Nasal cavity respiratory epithelium epithelial cell of viscerocranial mucosa (primary cell): ENCODE measurements around the gene SPATS2. TPM values are rescaled to one million over a fixed set of nuclear protein-coding genes. Genes with fewer than 3 reads are reported as not detected.

Source experiments
- total RNA-seq: library from RNA; depleted of rRNA; stranded (reverse); fragments of >200 nt; gene quantifications from 2 replicates; pipeline ENCODE4 v1.2.3, GENCODE V29; 2014

SPATS2 gene
- total RNA-seq: 29.0 and 35.2 TPM in 2 replicates

DNA sequence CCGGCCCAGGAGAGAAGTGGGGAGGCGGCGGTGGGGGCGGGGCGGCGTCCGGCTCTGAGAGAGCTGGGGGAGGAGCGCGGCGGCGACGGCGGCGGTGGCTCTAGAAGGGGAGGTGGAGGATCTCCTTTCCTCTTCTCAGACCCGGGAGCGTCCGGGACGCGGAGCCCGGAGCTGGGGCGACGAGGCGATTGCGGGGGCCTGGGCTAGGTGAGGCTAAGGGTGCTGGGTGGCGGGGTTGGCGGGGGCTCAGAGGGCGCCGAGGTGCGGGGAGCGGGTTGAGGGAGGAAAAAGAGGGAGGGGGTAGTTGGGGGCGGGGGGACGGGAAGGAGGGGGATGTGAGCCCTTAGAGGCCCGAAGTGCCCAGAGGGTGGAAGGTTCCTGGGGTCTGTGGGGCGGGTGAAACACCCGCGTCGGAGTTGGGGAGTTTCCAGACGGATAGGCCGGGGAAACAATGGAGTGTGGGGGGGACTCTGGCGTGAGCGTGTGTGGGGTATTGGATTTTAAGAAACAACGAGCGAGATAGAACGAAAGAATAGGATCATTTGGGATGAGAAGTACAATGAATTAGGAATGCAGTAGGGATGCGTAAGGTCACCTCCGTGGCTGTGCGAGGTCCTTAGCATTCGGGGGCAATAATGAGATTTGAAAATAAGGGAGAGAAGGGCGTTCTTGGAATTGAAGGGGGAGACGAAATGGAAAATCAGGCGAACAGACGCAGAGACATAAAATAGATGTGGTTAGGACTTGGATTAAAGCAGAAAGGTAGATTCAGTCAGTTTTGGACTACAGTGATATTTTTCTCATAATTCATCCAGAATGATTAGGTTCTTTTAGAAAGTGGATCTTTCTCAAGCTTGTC lies at the start of gene SPATS2:
Gene SPATS2 (plus strand): TSS at position 82 of the 859 bp plus-strand sequence. CDS start 93,551 bp downstream, outside the sequence.

DNA sequence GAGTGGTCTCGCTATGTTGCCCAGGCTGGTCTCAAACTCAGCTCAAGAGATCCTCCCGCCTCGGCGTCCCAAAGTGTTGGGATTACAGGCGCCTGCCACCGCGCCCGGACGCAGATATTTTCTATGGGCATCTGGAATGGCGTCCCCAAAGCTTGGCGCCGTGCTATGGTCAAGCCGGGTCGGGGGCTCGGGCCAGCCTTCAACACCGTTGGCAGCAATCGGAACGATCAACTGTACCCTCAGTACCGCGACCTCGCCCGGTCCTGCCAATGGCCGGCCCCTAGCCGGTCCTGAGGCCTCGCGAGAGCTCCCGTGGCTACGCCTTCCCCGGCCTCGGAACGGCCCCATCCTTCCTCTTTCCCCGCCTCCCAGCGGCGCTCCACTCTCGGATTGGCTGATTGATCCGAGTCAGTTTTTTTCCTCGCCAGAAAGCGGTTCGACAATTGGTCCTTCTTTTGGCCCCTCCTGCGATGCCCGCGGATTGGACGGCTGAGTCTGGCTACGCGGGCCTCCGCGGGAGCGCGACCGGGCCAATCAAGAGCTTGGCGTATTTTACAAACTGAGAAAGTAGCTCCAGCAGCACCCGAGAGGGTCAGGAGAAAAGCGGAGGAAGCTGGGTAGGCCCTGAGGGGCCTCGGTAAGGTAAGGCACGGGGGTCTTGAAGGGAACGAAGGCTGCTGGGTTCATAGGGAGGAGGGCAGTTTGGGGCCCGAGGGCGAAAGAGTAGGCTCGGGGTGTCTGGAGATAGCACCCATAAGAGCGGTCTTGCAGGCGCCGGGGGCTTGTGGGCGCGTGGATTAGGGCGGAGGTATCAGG lies 44.3 kb upstream of the SPATS2 start, which contains the start of gene TROAP:
Gene TROAP (plus strand): TSS at position 548 of the 816 bp plus-strand sequence. CDS start 354 bp downstream, outside the sequence.

DNA sequence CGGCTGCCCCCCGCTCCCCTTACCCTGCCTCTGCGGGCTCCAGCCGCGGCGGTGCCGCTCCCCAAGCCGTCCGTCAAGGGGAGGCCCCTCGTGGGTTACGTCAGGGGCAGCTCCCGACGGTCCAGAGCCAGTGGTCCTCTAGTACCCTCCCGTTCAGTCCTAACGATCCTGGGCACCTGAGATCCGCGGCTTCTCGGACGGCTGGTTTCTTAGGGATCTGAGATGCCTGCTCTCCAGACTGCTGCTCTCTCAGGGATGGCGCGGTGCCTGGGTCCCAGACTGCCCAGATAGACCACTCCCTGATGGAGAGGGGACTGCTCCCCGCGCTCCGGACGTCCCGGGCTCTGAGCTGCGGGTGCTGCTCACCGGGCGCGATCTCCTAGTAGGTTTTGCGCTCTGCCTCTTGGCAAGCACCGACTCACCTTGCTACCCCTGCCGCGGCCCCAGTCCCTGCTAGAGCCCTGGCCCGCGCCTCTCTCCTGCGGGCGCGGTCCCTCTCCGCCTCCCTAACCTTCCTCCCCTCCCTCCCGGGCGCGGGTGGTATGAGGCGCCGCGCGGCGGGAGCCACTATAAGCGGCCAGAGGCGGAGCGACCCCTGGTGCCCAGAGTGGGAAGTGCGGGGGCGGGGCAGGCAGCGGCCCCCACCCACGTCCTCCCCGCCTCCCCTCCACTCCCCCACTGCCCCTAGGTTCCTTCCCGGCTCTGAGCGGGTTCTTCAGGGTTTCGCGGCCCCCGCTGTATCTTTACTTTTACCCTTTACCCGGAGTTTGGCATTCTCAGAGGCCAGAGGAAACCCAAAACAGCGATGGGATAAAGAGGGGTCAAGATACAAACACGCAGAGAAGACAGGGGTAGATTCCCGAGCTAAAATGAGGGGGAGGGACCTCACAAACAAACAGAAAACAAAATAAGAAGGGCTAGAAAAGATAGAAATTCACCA lies 30.3 kb upstream of the SPATS2 start, which contains the start of gene C1QL4:
Gene C1QL4 (minus strand): TSS at position 544 of the 940 bp plus-strand sequence. CDS start 711 bp downstream, outside the sequence.

DNA sequence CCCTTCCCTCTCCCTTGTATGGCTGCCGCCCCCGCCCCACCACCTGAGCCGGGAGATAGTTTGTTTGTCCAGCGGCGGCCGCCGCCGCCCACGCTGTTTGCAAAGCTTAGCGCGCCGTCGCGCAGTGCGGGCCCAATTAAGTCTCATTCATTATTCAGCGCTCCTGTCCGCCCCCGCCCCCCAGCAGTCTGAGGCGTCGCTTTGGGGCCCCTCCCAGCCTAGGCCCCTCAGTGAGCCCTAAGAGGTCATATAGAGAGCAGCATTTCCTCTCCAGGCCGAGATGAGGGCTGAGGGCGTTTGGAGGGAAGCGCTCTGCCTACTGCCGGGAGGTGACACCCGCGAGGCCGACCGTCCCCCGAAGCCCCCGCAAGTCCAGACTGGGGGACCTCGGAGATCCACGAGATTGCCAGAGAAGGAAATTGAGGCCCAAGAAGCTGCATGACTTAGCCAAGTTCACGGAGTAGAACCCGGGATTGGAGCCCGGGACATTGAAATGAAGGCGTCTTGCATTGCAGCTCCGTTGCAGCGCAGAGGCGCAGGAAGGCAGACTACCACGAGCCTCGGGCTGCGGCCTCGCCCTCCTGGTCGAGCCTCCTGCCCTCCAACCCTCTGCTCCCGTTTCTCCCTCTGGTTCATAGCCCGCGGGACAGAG lies 20.5 kb upstream of the SPATS2 start, which contains the start of gene DNAJC22:
Gene DNAJC22 (plus strand): TSS at position 230 of the 652 bp plus-strand sequence. CDS start 1,985 bp downstream, outside the sequence.

DNA sequence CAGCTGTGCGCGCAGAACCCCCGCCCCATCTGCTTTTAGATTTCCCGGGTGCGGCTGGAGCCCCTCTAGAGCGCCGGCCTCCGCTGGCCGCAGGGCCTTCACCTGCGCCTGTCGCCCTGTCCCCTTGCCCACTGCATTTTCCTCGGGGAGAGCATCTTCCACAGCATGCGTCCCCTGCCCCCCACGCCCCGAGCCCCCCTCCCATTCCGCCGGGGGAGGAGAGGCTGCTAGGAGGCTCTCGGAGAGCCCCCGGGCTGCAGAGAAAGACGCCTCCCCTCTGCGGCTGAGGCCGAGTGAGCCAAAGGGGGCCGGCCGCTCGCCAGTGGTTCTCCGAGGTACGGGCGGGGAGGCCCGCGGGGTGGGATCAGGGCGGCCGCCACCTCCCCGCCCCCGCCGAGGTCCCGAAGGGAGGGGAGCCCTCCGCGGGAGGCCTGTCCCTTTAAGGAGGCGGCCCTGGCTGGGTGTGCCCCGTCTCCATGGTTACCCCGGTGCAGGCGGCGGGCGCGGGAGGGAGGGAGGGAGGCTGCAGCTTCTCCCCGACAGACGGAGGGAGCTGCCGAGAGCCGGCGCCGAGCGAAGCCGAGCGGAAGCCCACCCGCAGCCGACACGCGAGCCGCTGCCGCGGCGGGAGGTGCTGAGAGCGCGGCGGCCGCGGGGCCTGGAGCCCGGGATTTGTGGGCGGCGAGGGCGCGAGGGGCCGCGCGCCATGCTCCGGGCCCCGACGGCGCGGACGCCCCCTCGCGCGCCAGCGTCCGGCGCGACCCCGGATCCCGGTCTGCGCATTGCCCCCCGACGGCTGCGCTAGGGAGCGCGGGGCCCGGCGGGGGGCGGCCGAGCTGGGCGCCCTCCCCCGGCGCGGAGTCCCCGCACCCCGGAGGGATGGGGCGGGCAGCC lies 171.5 kb downstream of the SPATS2 start, which contains the start of gene KCNH3:
Gene KCNH3 (plus strand): TSS at position 521 of the 894 bp plus-strand sequence. CDS start 387 bp downstream, outside the sequence.

DNA sequence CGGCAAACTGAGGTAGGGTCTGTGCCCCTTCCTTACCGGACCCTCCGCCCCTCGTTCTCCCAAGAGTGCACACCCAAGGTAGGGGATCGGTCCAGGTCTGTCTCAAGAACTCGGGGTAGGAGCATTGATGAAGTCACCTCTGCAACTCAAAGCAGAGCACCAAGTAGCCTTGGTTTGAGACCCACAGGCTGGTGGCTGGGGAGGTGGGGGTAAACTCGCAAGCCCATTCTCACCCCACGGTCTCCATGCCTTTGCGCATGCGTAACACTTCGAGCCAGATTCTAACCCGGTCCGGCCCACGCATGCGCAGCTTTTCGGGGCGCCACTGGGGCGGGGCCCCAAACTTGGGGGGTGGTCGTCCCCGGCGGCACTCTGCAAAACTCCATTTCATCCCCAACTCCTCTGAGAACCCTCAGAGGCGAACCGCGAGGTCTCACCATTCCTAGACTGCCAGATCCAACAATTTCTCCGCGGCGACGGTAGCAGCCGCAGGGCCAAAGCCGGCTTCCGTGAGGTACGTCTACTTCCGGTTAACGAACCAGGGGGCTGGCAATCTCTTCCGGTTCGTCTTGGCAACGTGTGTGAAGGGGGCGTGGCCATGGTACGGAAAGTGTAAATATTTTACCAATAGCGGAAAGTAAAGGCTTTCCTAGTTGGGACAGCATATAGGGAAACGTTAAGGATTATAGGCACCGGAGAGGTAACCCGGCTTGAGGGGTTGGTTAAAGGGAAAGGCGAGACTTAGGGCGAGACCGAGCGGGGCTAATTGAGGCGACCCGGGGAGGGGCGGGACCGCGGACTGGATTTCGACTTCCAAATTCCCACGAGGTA lies 200.6 kb downstream of the SPATS2 start, which contains the start of gene MCRS1:
Gene MCRS1 (minus strand): TSS at position 532 of the 831 bp plus-strand sequence. CDS start 1,411 bp downstream, outside the sequence.

Other genes with a start within 250 kb of the SPATS2 start
- gene TUBA1B, start 236.1 kb upstream of the SPATS2 start, total RNA-seq: 114 and 181 TPM in 2 replicates
- gene TUBA1A, start 178.4 kb upstream of the SPATS2 start, total RNA-seq: 2.7 and 16.7 TPM in 2 replicates
- 208 and 261 TPM in 2 replicates for gene TUBA1C, start 102.4 kb upstream of the SPATS2 start, total RNA-seq
- gene PRPH, start 72.3 kb upstream of the SPATS2 start, total RNA-seq: 0.07 and 0.34 TPM in 2 replicates
- 0.07 and 3.1 TPM in 2 replicates for gene TROAP, start 44.2 kb upstream of the SPATS2 start, total RNA-seq
- gene C1QL4, start 30.3 kb upstream of the SPATS2 start, total RNA-seq: under 0.01 TPM in 1 of 2 replicates, not detected in the other
- under 0.01 TPM in 1 of 2 replicates, not detected in the other for gene DNAJC22, start 20.6 kb upstream of the SPATS2 start, total RNA-seq
- gene KCNH3, start 171.6 kb downstream of the SPATS2 start, total RNA-seq: under 0.01 TPM in 1 of 2 replicates, not detected in the other
- 46.1 and 56.7 TPM in 2 replicates for gene MCRS1, start 200.7 kb downstream of the SPATS2 start, total RNA-seq
- gene FAM186B, start 238.2 kb downstream of the SPATS2 start, total RNA-seq: 0.34 and 0.57 TPM in 2 replicates